HG03460 (cell line): ENCODE data around the gene ABCA5.

Source experiments
- ATAC-seq: cut with Tn5 transposase; IDR thresholded peaks from one replicate; pipeline ENCODE4 v1.9.1; 2021; ENCODE audit not compliant: unreplicated experiment

The ABCA5 gene, protein sequence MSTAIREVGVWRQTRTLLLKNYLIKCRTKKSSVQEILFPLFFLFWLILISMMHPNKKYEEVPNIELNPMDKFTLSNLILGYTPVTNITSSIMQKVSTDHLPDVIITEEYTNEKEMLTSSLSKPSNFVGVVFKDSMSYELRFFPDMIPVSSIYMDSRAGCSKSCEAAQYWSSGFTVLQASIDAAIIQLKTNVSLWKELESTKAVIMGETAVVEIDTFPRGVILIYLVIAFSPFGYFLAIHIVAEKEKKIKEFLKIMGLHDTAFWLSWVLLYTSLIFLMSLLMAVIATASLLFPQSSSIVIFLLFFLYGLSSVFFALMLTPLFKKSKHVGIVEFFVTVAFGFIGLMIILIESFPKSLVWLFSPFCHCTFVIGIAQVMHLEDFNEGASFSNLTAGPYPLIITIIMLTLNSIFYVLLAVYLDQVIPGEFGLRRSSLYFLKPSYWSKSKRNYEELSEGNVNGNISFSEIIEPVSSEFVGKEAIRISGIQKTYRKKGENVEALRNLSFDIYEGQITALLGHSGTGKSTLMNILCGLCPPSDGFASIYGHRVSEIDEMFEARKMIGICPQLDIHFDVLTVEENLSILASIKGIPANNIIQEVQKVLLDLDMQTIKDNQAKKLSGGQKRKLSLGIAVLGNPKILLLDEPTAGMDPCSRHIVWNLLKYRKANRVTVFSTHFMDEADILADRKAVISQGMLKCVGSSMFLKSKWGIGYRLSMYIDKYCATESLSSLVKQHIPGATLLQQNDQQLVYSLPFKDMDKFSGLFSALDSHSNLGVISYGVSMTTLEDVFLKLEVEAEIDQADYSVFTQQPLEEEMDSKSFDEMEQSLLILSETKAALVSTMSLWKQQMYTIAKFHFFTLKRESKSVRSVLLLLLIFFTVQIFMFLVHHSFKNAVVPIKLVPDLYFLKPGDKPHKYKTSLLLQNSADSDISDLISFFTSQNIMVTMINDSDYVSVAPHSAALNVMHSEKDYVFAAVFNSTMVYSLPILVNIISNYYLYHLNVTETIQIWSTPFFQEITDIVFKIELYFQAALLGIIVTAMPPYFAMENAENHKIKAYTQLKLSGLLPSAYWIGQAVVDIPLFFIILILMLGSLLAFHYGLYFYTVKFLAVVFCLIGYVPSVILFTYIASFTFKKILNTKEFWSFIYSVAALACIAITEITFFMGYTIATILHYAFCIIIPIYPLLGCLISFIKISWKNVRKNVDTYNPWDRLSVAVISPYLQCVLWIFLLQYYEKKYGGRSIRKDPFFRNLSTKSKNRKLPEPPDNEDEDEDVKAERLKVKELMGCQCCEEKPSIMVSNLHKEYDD (N-terminal part only)

DNA sequence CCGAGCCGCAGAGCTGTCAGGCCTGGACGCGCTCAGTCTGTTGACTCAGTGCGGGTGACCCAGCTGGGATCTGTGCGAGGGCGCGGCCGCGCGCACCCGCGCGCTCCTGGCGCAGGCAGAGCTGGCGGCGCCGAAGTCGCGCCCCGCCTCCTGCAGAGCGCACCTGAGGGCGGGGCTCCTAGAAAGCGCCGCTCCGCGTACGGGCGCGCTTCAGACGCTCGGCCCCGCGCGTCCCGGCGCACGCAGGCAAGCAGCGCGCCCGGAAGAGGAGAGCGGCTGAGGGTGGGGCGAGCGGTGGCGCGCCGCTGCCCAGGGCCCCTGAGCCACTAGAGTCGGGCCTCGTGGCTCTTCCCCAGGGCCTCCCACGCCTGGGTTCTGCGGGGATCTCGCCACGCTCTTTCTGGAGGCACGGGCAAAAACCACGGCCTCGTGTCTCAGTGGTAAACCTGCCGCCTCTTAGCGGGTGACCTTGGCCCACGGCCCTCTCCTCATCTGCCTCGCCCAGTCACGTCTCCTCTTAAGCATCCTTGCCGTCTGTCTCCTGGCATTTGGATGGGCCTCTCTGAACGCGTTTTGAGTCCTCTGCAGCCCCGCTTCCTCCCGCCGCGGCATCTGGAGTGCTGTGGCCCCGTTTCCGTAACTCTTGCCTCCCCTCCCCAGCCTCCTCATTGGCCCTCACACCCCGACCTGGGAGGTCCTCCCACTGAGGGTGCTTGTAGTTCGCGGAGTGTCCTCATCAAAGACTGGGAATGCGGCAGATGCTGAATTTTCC is at the start of gene ABCA5:
Gene ABCA5 (minus strand): TSS at position 74 of the 772 bp plus-strand sequence. CDS start 12,718 bp downstream, outside the sequence.
- peak; percentile 95 for ATAC-seq

DNA sequence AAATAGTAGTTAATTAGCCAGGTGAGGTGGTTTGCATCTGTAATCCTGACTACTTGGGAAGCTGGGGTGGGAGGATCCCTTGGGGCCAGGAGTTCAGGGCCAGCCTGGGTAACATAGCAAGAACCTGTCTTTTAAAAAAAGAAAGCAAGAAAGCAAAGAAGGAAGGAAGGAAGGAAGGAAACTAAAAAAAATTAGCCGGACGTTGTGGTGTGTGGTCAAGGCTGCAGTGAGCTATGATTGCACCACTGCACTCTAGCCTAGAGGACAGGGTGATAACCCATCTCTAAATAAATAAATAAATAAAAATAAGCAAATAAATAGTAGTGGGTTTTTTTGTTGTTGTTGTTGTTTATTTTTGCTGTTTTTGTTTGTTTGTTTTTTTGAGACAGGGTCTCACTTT is 48.3 kb upstream of the ABCA5 start:
- no peak for ATAC-seq

DNA sequence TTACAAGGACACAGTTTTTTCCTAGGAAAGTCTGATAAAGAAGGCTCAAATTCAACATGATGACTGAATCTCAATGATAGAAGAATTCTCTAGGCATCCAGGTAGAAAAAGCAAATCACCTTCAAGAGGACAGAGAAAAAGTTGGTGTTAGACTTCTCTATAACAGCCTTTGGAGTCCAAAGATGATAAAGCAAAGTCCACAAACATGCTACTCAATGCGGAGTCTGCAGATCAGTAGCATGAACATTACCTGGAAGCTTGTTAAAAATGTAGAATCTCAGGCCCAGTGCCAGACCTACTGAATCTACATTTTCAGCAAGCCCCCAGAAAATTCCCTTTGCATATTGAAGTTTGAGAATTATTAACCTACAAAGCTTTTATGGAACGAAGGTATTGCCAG is 46.1 kb upstream of the ABCA5 start:
- ATAC-seq, result no peak

DNA sequence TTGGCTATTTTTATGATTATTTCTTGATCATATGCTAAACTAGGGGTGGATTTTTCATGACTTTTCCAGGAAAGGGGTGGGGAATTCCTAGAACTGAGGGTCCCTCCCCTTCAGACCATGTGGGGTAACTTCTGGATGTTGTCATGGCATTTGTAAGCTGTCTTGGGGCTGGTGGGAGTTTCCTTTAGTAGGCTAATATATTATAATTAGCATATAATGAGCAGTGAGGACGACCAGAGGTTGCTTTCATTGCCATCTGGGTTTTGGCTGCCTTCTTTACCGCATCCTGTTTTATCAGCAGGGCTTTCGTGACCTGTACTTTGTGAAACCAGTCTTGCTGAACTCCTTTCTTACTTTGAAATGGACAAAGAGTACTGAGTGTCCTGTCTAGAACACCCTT is 40.4 kb upstream of the ABCA5 start:
- peak; percentile 74 for ATAC-seq

DNA sequence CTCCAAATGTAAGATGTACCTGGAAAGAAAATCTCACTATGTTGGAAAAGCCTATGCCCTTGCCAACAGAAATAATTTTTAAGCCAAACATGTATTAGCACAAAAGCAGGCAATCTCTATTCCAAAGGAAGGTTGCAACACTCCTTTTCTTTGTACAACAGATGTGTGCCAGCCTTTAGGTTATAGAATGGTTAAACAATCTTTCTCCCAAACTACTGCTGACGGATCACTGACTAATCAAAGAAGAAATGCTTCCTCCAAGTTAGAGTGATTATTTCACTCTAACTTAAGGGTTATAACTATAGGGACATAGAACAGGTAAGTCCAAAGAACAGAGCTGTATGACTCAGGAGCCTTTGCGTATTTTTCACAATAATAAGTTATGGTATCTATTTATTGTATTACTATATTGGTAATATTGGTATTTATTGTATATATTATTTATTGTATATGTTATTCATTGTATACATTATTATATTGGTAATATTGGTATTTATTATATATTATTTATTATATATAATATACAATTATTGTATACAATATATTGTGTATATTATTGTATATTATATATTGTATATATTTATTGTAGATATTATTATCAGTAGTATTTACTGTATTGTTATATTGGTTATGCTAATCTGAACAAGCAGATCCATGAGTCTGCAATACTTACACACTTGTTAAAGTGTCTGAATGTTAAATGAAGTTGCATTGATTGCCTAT is 36.7 kb upstream of the ABCA5 start:
- no peak for ATAC-seq

DNA sequence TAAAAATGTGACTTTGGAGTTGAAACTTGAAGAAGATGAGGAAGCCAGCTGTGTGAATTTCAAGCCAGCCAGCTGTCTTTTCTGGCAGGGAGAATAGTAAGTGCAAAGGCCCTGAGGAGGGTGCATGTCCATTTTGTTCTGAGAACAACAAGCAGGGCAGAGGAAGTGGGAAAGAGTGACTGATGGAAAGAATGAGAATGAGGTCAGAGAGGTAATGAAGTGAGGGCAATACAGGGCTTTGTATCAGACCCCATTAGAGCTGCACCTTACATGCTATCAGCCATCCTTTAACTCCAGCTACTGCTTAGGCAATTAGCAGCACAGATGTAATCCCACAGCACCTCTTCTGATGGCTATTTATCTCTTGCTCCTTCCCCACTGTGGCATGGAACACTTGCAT is 34.2 kb upstream of the ABCA5 start:
- no peak for ATAC-seq

DNA sequence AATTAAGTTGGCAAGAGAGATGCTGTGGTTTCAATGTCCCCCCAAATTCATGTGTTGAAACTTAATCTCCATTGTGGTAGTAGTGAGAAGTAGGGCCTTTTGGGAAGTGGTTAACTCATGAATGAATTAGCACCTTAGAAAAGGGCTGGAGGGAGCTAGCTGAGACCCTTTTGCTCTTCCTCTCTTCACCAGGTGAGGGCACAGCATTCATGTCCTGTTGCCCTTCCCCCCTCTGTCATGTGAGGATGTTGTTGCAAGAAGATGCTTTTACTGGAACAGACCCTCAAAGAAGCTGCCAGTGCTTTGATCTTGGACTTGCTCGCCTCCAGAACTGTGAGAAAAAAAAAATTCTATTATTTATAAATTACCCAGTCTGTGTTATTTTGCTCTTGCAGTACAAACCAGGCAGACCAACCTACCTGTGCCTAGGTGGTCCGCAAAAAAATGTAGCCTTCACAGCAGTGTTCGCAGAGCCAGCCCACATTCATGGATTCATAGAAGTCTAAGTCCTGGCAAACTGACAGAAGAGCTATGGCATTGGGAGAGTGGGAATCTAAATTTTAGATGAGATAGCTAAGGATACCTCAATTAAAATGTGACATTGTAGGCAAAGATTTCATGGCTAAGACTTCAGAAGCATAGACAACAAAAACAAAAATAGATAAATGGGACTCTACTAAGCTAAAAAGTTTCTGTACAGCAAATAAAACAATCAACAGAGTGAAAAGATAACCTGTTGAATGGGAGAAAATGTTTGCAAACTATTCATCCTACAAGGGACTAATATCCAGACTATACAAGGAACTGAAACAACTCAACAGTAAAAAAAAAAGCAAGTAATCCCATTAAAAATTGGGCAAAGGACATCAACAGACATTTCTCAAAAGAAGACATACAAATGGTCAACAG is 32.0 kb upstream of the ABCA5 start:
- ATAC-seq, result no peak

DNA sequence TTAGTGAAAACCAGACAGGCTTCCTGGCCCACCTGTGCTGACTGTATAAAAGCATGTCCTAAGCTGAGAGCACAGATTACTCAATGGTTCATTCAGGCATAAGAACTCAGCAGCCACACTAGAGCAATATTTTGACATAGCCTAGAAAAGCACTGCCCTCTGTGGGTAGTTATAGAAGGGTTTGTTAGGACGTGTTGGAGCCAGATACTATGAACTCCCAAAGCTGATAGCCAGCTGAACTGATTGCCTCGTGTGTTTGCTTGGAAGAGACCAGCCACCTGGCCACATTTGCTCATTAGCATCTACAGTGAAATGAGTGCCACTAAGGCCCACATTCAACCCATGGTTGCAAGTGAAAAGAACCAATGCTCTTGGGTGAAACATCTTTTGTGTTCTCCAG is 30.8 kb upstream of the ABCA5 start:
- no peak for ATAC-seq

DNA sequence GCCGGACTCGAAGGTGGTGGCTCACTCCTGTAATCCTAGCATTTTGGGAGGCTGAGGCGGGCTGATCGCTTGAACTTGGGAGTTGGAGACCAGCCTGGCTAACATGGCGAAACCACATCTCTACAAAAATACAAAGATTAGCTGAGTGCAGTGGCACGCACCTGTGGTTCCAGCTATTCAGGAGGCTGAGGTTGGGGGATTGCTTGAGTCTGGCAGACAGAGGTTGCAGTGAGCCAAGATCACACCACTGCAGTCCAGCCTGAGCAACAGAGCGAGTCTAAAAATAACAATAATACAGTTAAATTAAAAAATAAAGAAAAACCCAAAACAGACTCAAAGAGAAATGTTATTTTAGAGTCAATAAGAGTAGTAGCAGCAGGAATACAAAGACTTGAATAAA is 29.7 kb upstream of the ABCA5 start:
- ATAC-seq, result no peak

DNA sequence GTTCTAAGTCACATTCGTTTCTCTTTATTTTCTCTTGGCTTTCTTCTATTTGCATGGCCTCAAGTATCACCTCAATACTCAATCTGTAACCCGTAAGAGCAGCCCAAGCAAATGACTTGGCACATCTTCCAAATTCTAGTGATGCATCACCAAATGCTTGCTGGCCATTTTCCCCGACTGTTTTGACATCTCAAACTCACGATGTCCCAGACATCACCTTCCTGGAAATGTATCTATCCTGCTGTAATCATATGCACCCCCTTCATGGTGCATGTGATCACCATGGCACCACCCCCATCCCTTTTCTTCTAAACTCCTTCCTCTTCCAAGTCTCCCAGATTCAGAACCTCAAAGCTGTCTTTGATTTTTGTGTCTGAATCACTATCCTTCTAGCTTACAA is 24.0 kb upstream of the ABCA5 start:
- no peak for ATAC-seq

DNA sequence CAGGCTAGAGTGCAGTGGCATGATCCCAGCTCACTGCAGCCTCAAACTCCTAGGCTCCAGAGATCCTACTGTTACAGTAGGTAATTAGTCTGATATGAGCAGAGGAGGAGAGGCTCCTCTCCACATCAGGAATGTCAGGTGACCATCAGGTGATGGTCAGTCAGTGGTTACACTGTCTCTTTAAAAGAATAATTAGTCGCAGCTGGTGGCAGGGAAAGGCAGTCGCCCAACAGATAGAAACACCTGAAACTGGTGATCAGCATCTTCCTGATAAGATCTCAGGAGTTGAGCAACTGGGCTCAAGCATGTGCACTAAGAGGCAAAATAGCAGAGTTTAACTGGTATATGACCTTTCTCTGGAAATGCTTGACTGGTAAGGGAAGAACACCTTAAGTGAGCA is 21.5 kb upstream of the ABCA5 start:
- ATAC-seq, result no peak

DNA sequence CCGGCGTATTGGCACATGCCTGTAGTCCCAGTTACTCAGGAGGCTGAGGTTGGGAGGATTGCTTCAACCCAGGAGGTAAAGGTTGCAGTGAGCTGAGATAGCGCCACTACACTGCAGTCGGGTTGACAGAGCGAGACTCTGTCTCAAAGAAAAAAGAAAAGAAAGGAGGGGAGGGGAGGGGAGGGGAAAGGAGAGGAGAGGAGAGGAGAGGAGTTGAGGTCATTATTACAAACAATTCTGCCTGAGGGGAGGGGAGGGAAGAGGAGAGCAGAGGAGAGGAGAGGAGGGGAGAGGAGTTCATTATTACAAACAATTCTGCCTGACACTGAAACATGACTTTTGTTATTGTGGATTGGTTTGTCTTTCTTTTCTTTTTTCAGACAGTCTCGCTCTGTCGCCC is 19.8 kb upstream of the ABCA5 start:
- ATAC-seq, result no peak

DNA sequence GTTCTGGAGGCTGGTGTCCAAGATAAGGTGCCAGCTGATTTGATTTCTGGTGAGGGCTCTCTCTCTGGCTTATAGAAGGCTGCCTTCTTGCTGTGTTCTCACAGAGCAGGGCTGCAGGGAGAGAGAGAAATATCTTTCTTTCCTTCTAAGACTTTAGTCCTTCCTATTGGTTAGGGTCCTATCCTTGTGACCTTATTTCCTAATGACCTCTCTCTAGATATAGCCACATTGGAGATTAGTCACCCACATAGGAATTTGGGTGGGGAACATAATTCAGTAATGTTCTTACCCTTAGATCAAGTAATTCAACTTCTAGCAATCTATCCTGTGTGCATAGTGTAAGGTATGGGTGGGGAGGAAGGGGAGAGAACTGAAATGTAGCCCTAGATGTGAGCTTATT is 18.0 kb upstream of the ABCA5 start:
- ATAC-seq, result no peak

DNA sequence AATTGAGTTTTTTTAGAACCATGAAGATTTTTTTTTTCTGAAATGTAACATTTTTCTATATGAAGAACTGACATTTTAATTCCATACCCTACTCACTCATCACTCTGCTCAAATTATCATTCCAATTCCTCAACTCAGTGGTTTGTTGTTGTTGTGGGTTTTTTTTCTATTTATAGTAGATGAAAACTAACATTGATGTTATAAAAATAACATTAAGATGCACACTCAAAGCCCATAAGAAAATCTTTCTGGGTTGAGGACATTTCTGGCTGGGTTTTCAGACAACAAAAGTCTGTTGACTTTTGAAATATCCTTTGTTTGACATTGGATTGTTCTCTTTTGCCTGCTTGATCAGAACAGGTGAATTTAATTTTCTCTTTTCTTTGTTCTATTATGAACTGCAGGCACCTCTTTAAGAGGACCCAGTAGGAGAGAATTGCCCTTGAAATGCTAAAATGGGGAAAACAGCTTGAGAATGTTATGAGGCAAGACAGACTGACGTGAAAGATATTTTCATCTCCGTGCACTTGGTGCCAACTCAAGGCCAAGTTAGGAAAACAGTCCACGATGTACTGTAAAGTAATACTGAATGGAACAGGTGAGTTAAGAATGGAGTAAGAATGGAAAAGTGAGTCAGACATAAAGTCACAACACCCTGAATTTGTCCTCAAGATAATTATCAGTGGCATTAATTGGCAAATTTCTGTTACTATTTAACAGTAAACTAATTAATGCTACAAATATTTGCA is 16.1 kb upstream of the ABCA5 start:
- no peak for ATAC-seq

DNA sequence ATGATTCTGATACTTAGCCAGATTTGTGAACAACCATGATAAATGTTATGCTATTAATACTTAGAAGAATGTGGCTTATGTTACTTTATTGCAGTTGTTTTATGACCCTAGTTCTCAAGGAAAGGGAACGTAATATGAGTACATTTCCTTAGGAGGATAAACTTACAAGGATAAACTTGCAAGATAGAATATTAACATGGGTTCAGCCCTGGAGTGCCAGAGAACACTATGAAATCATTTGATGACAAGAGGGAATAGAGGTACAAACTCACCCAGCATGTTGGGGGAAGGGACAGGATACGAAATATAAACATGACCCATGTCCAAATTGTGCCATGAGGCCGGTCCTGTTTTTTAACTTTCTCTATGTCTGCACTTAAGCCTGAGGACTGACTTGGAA is 13.0 kb upstream of the ABCA5 start:
- ATAC-seq, result no peak

DNA sequence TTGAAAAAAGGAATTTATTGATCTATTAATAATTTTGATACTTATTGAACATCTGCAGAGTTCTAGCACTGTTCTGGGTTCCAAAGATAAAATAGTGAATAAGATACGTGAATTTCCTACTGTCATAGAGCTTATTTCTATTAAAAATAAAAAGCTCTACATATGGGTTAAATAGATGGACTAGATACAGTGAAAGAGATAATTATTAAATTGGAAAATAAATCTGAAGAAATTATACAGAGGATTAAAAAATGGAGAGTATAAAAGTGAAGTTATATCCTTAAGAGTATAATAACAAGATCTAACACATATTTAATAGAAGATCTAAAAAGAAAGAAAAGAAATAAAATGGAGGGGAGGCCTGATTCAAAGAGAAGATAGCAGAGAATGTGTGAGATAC is 10.1 kb upstream of the ABCA5 start:
- no peak for ATAC-seq

DNA sequence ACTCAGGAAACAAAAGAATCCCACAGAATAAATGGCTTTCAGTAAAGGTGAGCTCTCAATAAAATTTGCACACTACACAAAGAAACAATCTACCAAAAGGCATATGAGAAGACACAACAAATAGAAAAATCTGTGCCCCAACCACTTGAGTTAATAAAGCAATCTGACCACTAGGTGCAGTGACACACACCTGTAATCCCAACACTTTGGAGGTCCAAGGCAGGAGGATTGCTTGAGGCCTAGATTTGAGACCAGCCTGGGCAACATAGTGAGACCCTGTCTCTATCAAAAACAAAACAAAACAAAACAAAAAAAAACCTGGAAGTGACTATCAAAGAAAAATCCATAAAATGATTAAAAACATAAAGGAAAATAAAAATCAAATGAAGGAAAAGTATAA is 9.6 kb upstream of the ABCA5 start:
- no peak for ATAC-seq

DNA sequence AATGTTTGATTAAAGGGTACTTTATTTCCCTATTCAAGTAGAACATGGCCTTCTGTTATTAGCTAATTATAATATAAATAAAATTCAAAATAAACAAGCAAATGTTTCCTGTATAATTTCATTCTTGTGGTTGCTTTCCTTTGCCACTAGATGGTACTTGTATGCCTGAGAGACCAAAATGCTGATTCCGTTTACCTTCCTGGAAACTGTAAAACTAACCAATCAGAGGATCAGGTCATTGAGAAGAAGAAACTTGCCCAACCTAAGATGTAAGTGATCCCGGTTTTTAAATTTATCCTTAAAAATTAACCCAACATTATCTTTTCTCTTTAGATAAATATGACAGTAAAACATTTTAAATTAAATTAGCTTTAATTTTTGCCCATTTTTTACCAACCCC is 8.1 kb upstream of the ABCA5 start:
- no peak for ATAC-seq
